ENCODE data around the gene NKD2.

GRCh38 chr5:960551-960950 lies 48.1 kb upstream of the NKD2 start:
- TF ChIP-seq CTCF (conservative IDR thresholded peaks at IDR 0.05; ENCODE audit: low read length) (no peak), EZH2phosphoT487 (IDR thresholded peaks at IDR 0.05; ENCODE audit: borderline replicate concordance) (no peak)
